Skin of body (tissue), 2 donors: ENCODE results near the gene CRTC2. TPM values are rescaled to one million over a fixed set of nuclear protein-coding genes. Genes with fewer than 3 reads are reported as not detected.
"Not testable (repeated sequence)": the region's sequence is repeated elsewhere in the genome, so short reads cannot be mapped to it uniquely, and the experiment has no call there.

Experiments used
- DNase-seq: peaks from one replicate; lab custom pipeline; 2025; lab: John Stamatoyannopoulos, UW
- total RNA-seq: library from RNA; depleted of rRNA; stranded (reverse); fragments of >200 nt; gene quantifications from one replicate; pipeline ENCODE4 v1.2.3, GENCODE V29; 2014

The CRTC2 gene
- total RNA-seq: 5.1 TPM

GRCh38 chr1:153958111-153958960, at the start of gene CRTC2:
Gene CRTC2 (minus strand): TSS chr1:153958612. CDS start chr1:153958497, 115 bp downstream.
- peak; percentile 98 for DNase-seq

- DNase-seq: no peak
These were observed 47.7 kb upstream of the CRTC2 start for GRCh38 chr1:154006136-154006535.

GRCh38 chr1:154000420-154000819, 42.0 kb upstream of the CRTC2 start:
- no peak for DNase-seq

- not testable (repeated sequence) for DNase-seq
These were observed 38.5 kb upstream of the CRTC2 start for GRCh38 chr1:153996882-153997281.

GRCh38 chr1:153995640-153996039, 37.2 kb upstream of the CRTC2 start:
- DNase-seq: no peak

GRCh38 chr1:153995202-153995601, 36.8 kb upstream of the CRTC2 start:
- DNase-seq: no peak

- no peak for DNase-seq
These were observed 33.4 kb upstream of the CRTC2 start for GRCh38 chr1:153991806-153992205.

- DNase-seq: no peak
These were observed 32.8 kb upstream of the CRTC2 start for GRCh38 chr1:153991151-153991630.

GRCh38 chr1:153990468-153991150, 32.2 kb upstream of the CRTC2 start, which contains the start of gene RPS27:
Gene RPS27 (plus strand): TSS chr1:153990762. CDS start chr1:153990797, 35 bp downstream.
- DNase-seq: peak; percentile 99

GRCh38 chr1:153987621-153988020, 29.2 kb upstream of the CRTC2 start:
- DNase-seq: no peak

GRCh38 chr1:153985941-153986761, 27.7 kb upstream of the CRTC2 start, which contains the start of gene RAB13:
Gene RAB13 (minus strand): TSS chr1:153986339. CDS start chr1:153986236, 103 bp downstream.
- DNase-seq: peak; percentile 69

- DNase-seq: peak; percentile 37
These were observed 27.0 kb upstream of the CRTC2 start for GRCh38 chr1:153985341-153985912.

- no peak for DNase-seq
These were observed 25.9 kb upstream of the CRTC2 start for GRCh38 chr1:153984123-153984894.

GRCh38 chr1:153981735-153982134, 23.3 kb upstream of the CRTC2 start:
- not testable (repeated sequence) for DNase-seq

GRCh38 chr1:153979091-153979490, 20.7 kb upstream of the CRTC2 start:
- not testable (repeated sequence) for DNase-seq

GRCh38 chr1:153978274-153978909, 20.0 kb upstream of the CRTC2 start:
- DNase-seq: peak; percentile 64

- DNase-seq: peak; percentile 88
These were observed 19.1 kb upstream of the CRTC2 start, which contains the start of gene JTB for GRCh38 chr1:153977250-153978240. Gene JTB (minus strand): TSS chr1:153977674. CDS start chr1:153977252, 422 bp downstream.

- DNase-seq: no peak
These were observed 18.4 kb upstream of the CRTC2 start for GRCh38 chr1:153976819-153977249.
